Left forelimb (tissue), 1 donor: Measurements from ENCODE around the gene SOX8.
"Not testable (repeated sequence)": the region's sequence is repeated elsewhere in the genome, so short reads cannot be mapped to it uniquely, and the experiment has no call there.

Experiments used
- DNase-seq: peaks from one replicate; pipeline ENCODE4 v3.0.0-alpha.2; 2018; ENCODE audit warnings: low spot score

The SOX8 gene

GRCh38 chr16:981695-982144, at the start of gene SOX8:
Gene SOX8, plus strand, starts transcription at chr16:981770. Its CDS starts 153 bp downstream, at chr16:981923.
- no peak for DNase-seq

GRCh38 chr16:932831-933330, 48.7 kb upstream of the SOX8 start:
- DNase-seq = no peak

- DNase-seq = no peak
Measured at GRCh38 chr16:933581-933980, 48.0 kb upstream of the SOX8 start.

- peak; percentile 38 for DNase-seq
Measured at GRCh38 chr16:934178-934577, 47.4 kb upstream of the SOX8 start.

- DNase-seq = peak; percentile 33
Measured at GRCh38 chr16:935684-936083, 45.9 kb upstream of the SOX8 start.

- DNase-seq = peak; percentile 45
Measured at GRCh38 chr16:937311-937710, 44.3 kb upstream of the SOX8 start.

- DNase-seq = no peak
Measured at GRCh38 chr16:937723-938122, 43.8 kb upstream of the SOX8 start.

GRCh38 chr16:938136-938535, 43.4 kb upstream of the SOX8 start:
- DNase-seq = peak; percentile 47

GRCh38 chr16:938752-939151, 42.8 kb upstream of the SOX8 start:
- DNase-seq = peak; percentile 52

- peak; percentile 53 for DNase-seq
Measured at GRCh38 chr16:939311-939710, 42.3 kb upstream of the SOX8 start.

GRCh38 chr16:939941-940340, 41.6 kb upstream of the SOX8 start:
- DNase-seq = peak; percentile 49

GRCh38 chr16:942436-943060, 39.0 kb upstream of the SOX8 start:
- no peak for DNase-seq

- DNase-seq = peak; percentile 28
Measured at GRCh38 chr16:943971-944370, 37.6 kb upstream of the SOX8 start.

- peak; percentile 30 for DNase-seq
Measured at GRCh38 chr16:945271-946047, 36.1 kb upstream of the SOX8 start.

- DNase-seq = peak; percentile 62
Measured at GRCh38 chr16:946048-946395, 35.5 kb upstream of the SOX8 start.

- peak; percentile 58 for DNase-seq
Measured at GRCh38 chr16:947255-947921, 34.2 kb upstream of the SOX8 start.

GRCh38 chr16:947922-948303, 33.7 kb upstream of the SOX8 start:
- not testable (repeated sequence) for DNase-seq

GRCh38 chr16:948767-949166, 32.8 kb upstream of the SOX8 start:
- DNase-seq = not testable (repeated sequence)

- DNase-seq = peak; percentile 60
Measured at GRCh38 chr16:950733-951573, 30.6 kb upstream of the SOX8 start.

GRCh38 chr16:951660-952301, 29.8 kb upstream of the SOX8 start:
- peak; percentile 64 for DNase-seq

GRCh38 chr16:952321-952720, 29.2 kb upstream of the SOX8 start:
- DNase-seq = no peak
